GM12878 (cell line): Measurements from ENCODE around the gene PERM1. TPM values are rescaled to one million over a fixed set of nuclear protein-coding genes. Genes with fewer than 3 reads are reported as not detected.

Experiments
- ATAC-seq: fragments of 200-7000 bp; cut with Tn5 transposase; 3 replicates; pipeline ENCODE4 v1.9.1; 2020; ENCODE audit warnings: mild to moderate bottlenecking, moderate library complexity
- BruUV-seq: library from RNA; stranded (reverse); fragments of 400-500 nt; replicated peaks from 2 replicates; lab custom pipeline; 2021; lab: Mats Ljungman, UMichigan
- CTCF ChIA-PET: fragments of 300-600 bp; sonication (Branson Sonifier 250); formaldehyde crosslinking; extraction: SDS; loops from one replicate; lab custom pipeline; 2021; ENCODE audit warnings: inconsistent platforms; lab: Yijun Ruan, JAX
- POLR2A ChIA-PET: fragments of 350-600 bp; formaldehyde crosslinking; extraction: SDS; loops from one replicate; lab custom pipeline; 2021; ENCODE audit warnings: inconsistent platforms; lab: Charles Lee
- RAD21 ChIA-PET: fragments of 300-600 bp; sonication (Branson Sonifier 250); formaldehyde crosslinking; loops from one replicate; lab custom pipeline; 2023; ENCODE audit warnings: antibody characterized with exemption; ENCODE audit not compliant: unreplicated experiment; lab: Charles Lee
- SMC1A ChIA-PET: fragments of 300-600 bp; sonication (Branson Sonifier 250); formaldehyde crosslinking; loops from one replicate; lab custom pipeline; 2023; ENCODE audit not compliant: unreplicated experiment, uncharacterized antibody; lab: Charles Lee
- DNase-seq: peaks from one replicate; pipeline ENCODE4 v3.0.0-alpha.2; 2011; ENCODE audit warnings: low read depth, low spot score
- FAIRE-seq: peaks from 3 replicates; lab custom pipeline; 2011; peaks lifted over from hg19 to GRCh38; lab: Jason Lieb, UNC
- H2AFZ ChIP-seq: 2 replicates; pipeline ENCODE4 v1.6.0; 2011; ENCODE audit warnings: low read depth, low read length, control low read depth; ENCODE audit not compliant: control insufficient read depth
- H3K27ac ChIP-seq: 2 replicates; pipeline ENCODE4 v1.5.1; 2011; ENCODE audit warnings: control low read depth; ENCODE audit not compliant: control insufficient read depth, insufficient read depth
- H3K27me3 ChIP-seq, 2 experiments: replicated peaks in 1 of 2; 2 replicates each; pipeline versions ENCODE4 v1.6.0 to v1.6.1; 2011; ENCODE audit warnings: low read length in 1 of 2; ENCODE audit not compliant: control insufficient read depth in 2 of 2, insufficient read depth in 2 of 2
- H3K36me3 ChIP-seq, 2 experiments: 2 replicates each; pipeline ENCODE4 v1.5.1; 2011; ENCODE audit warnings: low read length in 1 of 2; ENCODE audit not compliant: control insufficient read depth in 2 of 2, insufficient read depth in 2 of 2
- H3K4me1 ChIP-seq: 2 replicates; pipeline ENCODE4 v1.6.1; 2011; ENCODE audit warnings: mild to moderate bottlenecking, low read length, moderate library complexity, mixed read lengths; ENCODE audit not compliant: control insufficient read depth, insufficient read depth
- H3K4me2 ChIP-seq: 2 replicates; pipeline ENCODE4 v1.6.0; 2011; ENCODE audit warnings: control low read depth; ENCODE audit not compliant: control insufficient read depth, insufficient read depth
- H3K4me3 ChIP-seq: fragments of 200-600 bp; sonication (generic); 2 replicates; pipeline ENCODE4 v1.5.1; 2016
- H3K79me2 ChIP-seq: 2 replicates; pipeline ENCODE4 v1.6.0; 2011; ENCODE audit warnings: low read length; ENCODE audit not compliant: control insufficient read depth, insufficient read depth
- H3K9ac ChIP-seq: 2 replicates; pipeline ENCODE4 v1.8.0; 2011; ENCODE audit warnings: low read length, control low read depth, mixed read lengths; ENCODE audit not compliant: control insufficient read depth, insufficient read depth
- H3K9me3 ChIP-seq: replicated peaks from 3 replicates; pipeline ENCODE4 v1.5.1; 2011; ENCODE audit warnings: mild to moderate bottlenecking, low read length; ENCODE audit not compliant: control insufficient read depth, insufficient read depth
- H4K20me1 ChIP-seq: 2 replicates; pipeline ENCODE4 v1.6.0; 2011; ENCODE audit not compliant: control insufficient read depth, insufficient read depth
- CHD1 ChIP-seq: IDR thresholded peaks from 2 replicates; pipeline ENCODE4 v1.6.1; 2012; ENCODE audit warnings: low read depth, low read length, improper control_type of control experiment
- IKZF1 ChIP-seq: fragments of 450-650 bp; conservative IDR thresholded peaks from 2 replicates; pipeline ENCODE4 v1.6.1; 2017; ENCODE audit warnings: antibody characterized with exemption, mild to moderate bottlenecking
- LARP7 ChIP-seq: fragments of 450-650 bp; IDR thresholded peaks from 2 replicates; pipeline ENCODE4 v1.6.1; 2017; ENCODE audit warnings: mild to moderate bottlenecking
- MYC ChIP-seq: IDR thresholded peaks from 2 replicates; pipeline ENCODE4 v1.6.1; 2011; ENCODE audit warnings: mild to moderate bottlenecking, low read length, moderate library complexity, inconsistent platforms; ENCODE audit not compliant: insufficient read depth, insufficient replicate concordance, insufficient read length, severe bottlenecking
- NR2C1 ChIP-seq: fragments of 450-650 bp; IDR thresholded peaks from 2 replicates; pipeline ENCODE4 v1.6.1; 2017; ENCODE audit warnings: antibody characterized with exemption, mild to moderate bottlenecking, moderate library complexity
- NR2F1 ChIP-seq: fragments of 450-650 bp; conservative IDR thresholded peaks from 2 replicates; pipeline ENCODE4 v1.6.1; 2017; ENCODE audit warnings: mild to moderate bottlenecking
- PRDM15 ChIP-seq: fragments of 450-650 bp; formaldehyde crosslinking; IDR thresholded peaks from 2 replicates; pipeline ENCODE4 v1.4.0; 2020; ENCODE audit warnings: mild to moderate bottlenecking, moderate library complexity
- RB1 ChIP-seq: fragments of 450-650 bp; formaldehyde crosslinking; IDR thresholded peaks from 2 replicates; pipeline ENCODE4 v1.6.1; 2017; ENCODE audit warnings: mild to moderate bottlenecking, borderline replicate concordance
- SPI1 ChIP-seq: IDR thresholded peaks from 2 replicates; pipeline ENCODE4 v1.6.1; 2011; ENCODE audit warnings: low read depth, mild to moderate bottlenecking, low read length, moderate library complexity, borderline replicate concordance; ENCODE audit not compliant: insufficient read depth
- TAF1 ChIP-seq: IDR thresholded peaks from 2 replicates; pipeline ENCODE4 v1.6.1; 2011; ENCODE audit warnings: mild to moderate bottlenecking, low read depth, low read length, borderline replicate concordance
- TARDBP ChIP-seq: IDR thresholded peaks from 2 replicates; pipeline ENCODE4 v1.6.1; 2016; ENCODE audit warnings: borderline replicate concordance
- ZNF24 ChIP-seq: fragments of 450-650 bp; IDR thresholded peaks from 2 replicates; pipeline ENCODE4 v1.6.1; 2017; ENCODE audit warnings: antibody characterized with exemption, mild to moderate bottlenecking
- WGBS: methylation state at CpG from one replicate; pipeline ENCODE4 v1.1.6; 2016; ENCODE audit warnings: low lambda C conversion rate; ENCODE audit not compliant: insufficient replicate concordance, insufficient coverage; ENCODE audit errors: missing lambda C conversion rate; 5-methylcytosine and 5-hydroxymethylcytosine counted together
- in situ Hi-C: fragments of 300-500 bp; cut with MboI; formaldehyde crosslinking; loops from 9 replicates; pipeline ENCODE4 v1.14.3; 2018; ENCODE audit warnings: mixed read lengths
- intact Hi-C: fragments of 100-400 bp; cut with micrococcal nuclease; formaldehyde crosslinking; loops from one replicate; pipeline ENCODE4 v1.14.2; 2022; ENCODE audit not compliant: unreplicated experiment
- polyA plus RNA-seq, 11 experiments: library from polyadenylated mRNA; depleted of rRNA in 4 of 11; unstranded in 6 of 11; stranded (reverse) in 5 of 11; fragments of >200 nt; fragmentation: Nextera tagmentation in 4 of 11; fragmentation: Illumina TruSeq in 1 of 11; extraction: Ambion mirVana in 4 of 11; extraction: Trizol in 1 of 11; gene quantifications; 1 replicate in 1 of 11; 2 replicates in 10 of 11; pipeline versions ENCODE4 v1.2.1 to v1.2.3, GENCODE V29; 2011 to 2016; ENCODE audit warnings: inconsistent platforms in 2 of 11, missing spikeins in 2 of 11, low read depth in 1 of 11
- total RNA-seq, 4 experiments: library from RNA; depleted of rRNA in 3 of 4; stranded (reverse); fragments of >200 nt in 3 of 4; fragmentation: Illumina TruSeq in 1 of 4; extraction: Trizol in 1 of 4; gene quantifications; 2 replicates each; pipeline versions ENCODE4 v1.2.1 to v1.2.3, GENCODE V29; 2013 to 2021
- TF ChIP-seq, protein P1 (sequence below): fragments of 450-650 bp; formaldehyde crosslinking; IDR thresholded peaks from 2 replicates; pipeline ENCODE4 v1.5.0; 2022; ENCODE audit warnings: mild to moderate bottlenecking, missing genetic modification characterization

PERM1 gene
- total and polyA plus RNA-seq, 10 of the 15 experiments (the other 5 are each of a cell fraction or from before 2014, with no cell fraction given) = not detected

DNA sequence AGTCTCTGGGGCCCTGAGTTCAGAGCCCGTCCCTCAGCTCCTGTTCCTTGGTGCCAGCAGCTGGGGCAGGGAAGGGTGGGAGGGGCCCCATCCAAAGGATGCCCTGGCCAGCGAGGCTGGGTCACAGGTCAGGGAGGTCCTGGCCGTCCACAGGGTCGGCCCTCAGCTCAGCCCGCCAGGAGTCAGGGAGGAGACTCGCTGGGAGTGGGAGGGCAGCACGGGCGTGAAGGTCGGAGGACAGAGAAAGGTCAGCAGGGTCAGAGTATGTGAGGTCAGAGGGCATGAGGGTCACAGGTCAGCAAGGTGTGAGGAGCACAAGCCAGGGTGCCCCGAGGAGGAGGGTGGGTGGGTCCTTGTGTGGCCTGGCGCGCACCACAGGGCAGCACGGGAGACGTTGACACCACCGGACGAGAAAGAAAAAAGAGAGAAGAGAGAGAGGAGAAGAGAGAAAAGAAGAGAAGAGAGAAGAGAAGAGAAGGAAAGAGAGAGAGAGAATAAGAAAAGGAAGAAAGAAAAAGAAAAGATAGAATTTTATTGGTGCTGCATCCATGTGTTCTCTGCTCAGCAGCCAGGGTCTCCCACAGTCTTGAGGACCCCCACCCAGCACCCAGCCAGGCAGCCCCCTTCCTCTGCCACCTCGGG is 7.1 kb downstream of the PERM1 start:
- DNase-seq = no peak
- 41% methylated on average over 17 of the region's 17 CpGs for WGBS

More for the DNA sequence above, 7.1 kb downstream of the PERM1 start:
- no TSS peak for BruUV-seq
- CTCF ChIA-PET = interaction anchor here (1.4 kb wide), 1 partner anchor 69 kb away, joined by 5 read pairs; no protein-coding TSS in a partner anchor
- intact Hi-C loops = no loop called here
- H3K4me2 ChIP-seq = no peak overlapping the region
- no peak overlapping the region for H2AFZ ChIP-seq
- no peaks in the 10 kb centered on the region for H3K4me1 ChIP-seq
- TF ChIP-seq SPI1 (no peak), PRDM15 (CRISPR knock-in tag) (no peak), TAF1 (no peak), NR2F1 (peak; percentile 71), ZNF24 (no peak), RB1 (no peak), CHD1 (no peak), IKZF1 (no peak), TARDBP (no peak), MYC (no peak), NR2C1 (peak; percentile 73), LARP7 (no peak)
- TF ChIP-seq, protein P1, sequence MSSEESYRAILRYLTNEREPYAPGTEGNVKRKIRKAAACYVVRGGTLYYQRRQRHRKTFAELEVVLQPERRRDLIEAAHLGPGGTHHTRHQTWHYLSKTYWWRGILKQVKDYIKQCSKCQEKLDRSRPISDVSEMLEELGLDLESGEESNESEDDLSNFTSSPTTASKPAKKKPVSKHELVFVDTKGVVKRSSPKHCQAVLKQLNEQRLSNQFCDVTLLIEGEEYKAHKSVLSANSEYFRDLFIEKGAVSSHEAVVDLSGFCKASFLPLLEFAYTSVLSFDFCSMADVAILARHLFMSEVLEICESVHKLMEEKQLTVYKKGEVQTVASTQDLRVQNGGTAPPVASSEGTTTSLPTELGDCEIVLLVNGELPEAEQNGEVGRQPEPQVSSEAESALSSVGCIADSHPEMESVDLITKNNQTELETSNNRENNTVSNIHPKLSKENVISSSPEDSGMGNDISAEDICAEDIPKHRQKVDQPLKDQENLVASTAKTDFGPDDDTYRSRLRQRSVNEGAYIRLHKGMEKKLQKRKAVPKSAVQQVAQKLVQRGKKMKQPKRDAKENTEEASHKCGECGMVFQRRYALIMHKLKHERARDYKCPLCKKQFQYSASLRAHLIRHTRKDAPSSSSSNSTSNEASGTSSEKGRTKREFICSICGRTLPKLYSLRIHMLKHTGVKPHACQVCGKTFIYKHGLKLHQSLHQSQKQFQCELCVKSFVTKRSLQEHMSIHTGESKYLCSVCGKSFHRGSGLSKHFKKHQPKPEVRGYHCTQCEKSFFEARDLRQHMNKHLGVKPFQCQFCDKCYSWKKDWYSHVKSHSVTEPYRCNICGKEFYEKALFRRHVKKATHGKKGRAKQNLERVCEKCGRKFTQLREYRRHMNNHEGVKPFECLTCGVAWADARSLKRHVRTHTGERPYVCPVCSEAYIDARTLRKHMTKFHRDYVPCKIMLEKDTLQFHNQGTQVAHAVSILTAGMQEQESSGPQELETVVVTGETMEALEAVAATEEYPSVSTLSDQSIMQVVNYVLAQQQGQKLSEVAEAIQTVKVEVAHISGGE = no peak
- no peaks in the 10 kb centered on the region for H3K36me3 ChIP-seq
- SMC1A ChIA-PET = no interaction called here
- H4K20me1 ChIP-seq = no peaks in the 10 kb centered on the region
- H3K9ac ChIP-seq = no peak overlapping the region
- POLR2A ChIA-PET = no interaction called here
- no peaks in the 10 kb centered on the region for H3K79me2 ChIP-seq
- no peaks in the 10 kb centered on the region for H3K27me3 ChIP-seq
- ATAC-seq (no peak), FAIRE-seq (no peak)
- in situ Hi-C loops = no loop called here
- no peak overlapping the region for H3K27ac ChIP-seq
- H3K9me3 ChIP-seq = no peaks in the 10 kb centered on the region; the same call in 2 of the 3 replicates
- no peak overlapping the region for H3K4me3 ChIP-seq
- RAD21 ChIA-PET = no interaction called here
